Activated naive CD4-positive, alpha-beta T cell (primary cell): ENCODE measurements around the gene RDH8.
A peak's percentile ranks its signal among the peaks of the same experiment; 100 is the strongest.
"Not testable (repeated sequence)": the region's sequence is repeated elsewhere in the genome, so short reads cannot be mapped to it uniquely, and the experiment has no call there.

Experiments
- DNase-seq, 4 experiments: peaks; one replicate each; lab custom pipeline; 2025; lab: John Stamatoyannopoulos, UW

RDH8 gene

GRCh38 chr19:10005632-10006334, 7.5 kb upstream of the RDH8 start:
- DNase-seq: no peak

- no peak for DNase-seq
Measured at GRCh38 chr19:10006335-10006708, 7.0 kb upstream of the RDH8 start.

DNA sequence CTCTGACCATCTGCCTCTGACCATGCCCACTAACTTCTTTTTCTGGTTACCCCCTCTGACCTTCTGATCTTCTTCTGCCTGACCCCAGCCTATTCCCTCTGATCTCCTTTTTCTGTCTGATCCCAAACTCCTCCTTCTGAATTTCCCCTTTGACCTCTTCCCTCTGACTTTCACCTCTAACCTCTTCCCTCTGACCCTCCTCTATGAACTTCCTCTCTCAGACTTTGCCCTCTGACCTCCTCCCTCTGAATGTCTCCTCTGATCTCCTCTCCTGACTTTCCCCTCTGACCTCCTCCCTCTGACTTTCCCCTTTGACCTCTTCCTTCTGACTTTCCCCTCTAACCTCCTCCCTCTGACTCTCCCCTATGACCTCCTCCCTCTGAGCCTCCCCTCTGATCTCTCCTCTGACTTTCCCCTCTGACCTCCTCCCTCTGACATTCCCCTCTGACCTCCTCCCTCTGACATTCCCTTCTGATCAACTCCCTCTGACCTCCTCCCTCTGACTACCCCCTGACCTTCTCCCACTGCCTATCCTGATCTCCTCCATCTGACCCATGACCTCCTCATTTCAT, 6.4 kb upstream of the RDH8 start:
- no peak for DNase-seq

DNA sequence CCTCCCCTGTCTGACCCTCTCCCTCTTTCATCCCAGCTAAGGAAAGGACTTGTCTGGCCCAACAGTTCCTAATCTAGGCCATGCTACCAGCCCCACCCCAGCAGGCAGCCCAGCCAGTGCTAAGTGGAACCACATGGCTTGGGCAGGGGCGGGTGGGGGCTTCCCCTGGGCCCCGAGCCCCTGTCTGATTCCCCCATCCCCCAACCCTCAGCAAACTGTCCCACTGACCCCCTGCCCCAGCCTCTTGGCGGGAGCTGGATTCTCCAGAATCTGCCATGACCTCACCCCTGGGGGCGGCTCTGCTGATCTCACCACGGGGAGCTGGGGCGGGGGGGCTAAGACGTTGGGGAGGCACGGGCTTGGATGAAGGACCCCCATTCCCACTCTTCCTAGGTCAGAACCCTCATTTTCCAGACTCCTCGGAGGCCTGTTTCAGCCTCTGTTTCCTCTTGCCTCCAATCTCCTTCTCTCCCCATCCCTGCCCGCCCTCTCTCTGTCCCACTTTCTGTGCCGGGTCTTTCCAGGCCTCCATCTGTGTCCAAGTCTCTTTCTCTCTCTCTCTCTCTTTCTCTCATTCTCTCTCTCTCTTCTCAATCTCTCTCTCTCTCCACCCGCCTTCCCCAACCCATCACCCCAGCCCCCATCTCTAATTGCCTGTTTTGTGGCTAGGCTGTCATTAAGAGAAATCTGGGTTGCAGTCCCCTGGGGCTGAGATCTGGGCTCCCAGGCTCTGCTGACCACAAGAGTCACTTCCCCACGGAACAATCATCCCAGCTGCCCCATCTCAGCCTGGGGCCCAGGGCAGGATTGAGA, 5.7 kb upstream of the RDH8 start:
- no peak for DNase-seq

- no peak for DNase-seq
Measured at GRCh38 chr19:10008184-10008765, 5.0 kb upstream of the RDH8 start.

- DNase-seq: no peak
Measured at GRCh38 chr19:10009714-10010224, 3.5 kb upstream of the RDH8 start.

GRCh38 chr19:10010247-10010691, 3.0 kb upstream of the RDH8 start, which contains the start of gene COL5A3:
COL5A3 (minus strand) TSS chr19:10010504; CDS start chr19:10010385, 119 bp downstream.
- no peak for DNase-seq

DNA sequence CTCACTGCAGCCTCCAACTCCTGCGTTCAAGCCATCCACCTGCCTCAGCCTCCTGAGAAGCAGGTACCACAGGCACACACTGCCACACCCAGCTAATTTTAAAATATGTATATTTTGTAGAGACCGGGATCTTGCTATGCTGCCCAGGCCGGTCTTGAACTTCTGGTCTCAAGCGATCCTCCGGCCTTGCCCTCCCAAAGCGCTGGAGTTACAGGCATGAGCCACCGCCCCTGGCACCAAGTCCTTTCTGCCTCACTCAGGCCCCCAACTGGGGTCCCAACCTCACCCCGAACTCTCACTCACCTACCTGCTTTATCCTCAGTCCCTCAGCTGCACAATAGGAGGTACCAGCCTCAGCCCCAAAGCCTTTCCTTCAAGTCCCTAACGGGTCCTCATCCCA, 2.3 kb upstream of the RDH8 start:
- no peak for DNase-seq

DNA sequence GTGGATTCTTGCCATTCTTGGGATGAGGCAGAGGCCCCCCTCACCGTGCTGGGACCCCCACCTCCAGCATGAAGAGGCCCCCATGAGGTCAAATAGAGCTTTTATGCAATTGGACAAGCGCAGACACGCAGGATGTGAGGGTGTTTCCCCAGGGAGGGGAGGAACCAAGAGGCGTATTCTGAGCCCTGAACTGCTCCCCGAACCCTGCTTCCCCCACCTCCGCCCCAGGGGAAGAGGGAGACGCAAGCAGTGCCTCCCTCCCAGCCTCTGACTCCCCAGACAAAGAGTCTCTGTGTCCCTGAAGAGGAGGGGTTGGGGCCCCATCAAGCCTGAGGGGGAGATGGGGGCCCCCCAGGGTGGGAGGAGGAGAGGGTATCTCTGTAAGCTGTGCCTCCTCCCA, 1.3 kb upstream of the RDH8 start:
- peak in 1 of 4 experiments; percentile 1 for DNase-seq

DNA sequence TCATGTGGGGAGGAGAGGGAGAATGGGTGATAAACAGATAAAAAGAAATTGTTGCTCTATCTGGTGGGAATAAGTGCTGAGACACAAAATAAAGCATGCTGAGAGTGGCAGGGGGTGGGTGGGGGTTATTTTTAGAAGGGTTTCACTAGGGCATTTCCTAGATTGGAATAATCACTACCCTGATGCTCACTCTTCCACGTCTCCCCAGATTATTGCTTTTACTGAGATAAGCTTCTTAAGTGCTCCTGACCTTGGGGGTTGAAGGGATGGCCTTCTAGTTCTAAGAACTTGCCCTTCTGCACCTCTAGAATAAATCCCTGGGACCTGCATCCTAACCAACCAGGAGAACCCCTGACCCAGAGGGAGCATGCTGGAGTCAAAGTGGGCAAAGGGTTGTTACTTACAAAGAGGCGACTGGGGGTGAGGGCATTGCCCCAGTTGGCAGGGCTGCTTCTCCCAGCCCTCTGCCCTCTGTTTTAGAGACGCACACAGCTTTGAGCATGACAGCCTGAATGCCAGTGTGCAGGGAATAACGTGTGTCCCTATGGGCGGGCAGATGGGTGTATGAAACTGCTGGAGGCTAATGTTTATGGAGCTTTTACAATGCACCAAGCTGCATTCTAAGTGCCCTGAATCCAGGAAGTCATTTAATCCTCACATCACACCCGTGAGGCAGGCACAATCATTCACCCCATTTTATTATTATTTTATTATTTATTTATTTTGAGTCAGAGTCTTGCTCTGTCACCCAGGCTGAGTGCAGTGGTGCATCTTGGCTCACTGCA, 743 bp downstream of the RDH8 start:
- DNase-seq: no peak

DNA sequence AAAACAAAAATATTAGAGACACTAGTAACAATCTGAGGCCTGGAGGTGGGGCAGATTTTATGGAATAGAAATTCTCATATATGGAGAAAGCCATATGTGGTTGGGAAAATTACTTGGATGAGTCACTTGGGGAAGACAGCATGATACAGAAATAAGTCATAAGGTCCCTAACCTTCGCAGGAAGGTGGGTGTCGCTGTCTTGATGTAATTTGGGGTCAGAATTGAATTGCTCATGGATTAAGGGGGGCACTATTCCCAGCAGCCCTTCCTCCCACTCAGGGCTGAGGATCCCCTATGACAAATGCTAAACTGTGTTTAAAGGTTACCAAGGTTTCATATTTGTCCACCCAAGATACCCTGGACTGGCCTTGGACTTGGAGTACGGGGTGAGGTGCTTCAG, 5.0 kb downstream of the RDH8 start:
- DNase-seq: no peak

GRCh38 chr19:10018786-10019185, 5.5 kb downstream of the RDH8 start:
- DNase-seq: no peak

DNA sequence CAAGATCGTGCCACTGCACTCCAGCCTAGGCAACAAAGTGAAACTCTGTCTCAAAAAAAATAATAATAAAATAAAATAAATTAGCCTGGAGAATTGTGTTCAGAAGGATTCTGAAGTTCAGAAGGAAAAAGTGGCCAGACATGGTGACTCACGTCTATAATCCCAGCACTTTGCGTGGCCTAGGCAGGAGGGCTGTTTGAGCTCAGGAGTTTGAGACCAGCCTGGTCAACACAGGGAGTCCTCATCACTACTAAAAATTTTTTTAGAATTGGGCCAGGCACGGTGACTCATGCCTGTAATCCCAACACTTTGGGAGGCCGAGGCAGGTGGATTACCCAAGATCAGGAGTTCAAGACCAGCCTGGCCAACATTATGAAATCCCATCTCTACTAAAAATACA, 6.0 kb downstream of the RDH8 start:
- no peak for DNase-seq

GRCh38 chr19:10020851-10021250, 7.6 kb downstream of the RDH8 start:
- no peak for DNase-seq

DNA sequence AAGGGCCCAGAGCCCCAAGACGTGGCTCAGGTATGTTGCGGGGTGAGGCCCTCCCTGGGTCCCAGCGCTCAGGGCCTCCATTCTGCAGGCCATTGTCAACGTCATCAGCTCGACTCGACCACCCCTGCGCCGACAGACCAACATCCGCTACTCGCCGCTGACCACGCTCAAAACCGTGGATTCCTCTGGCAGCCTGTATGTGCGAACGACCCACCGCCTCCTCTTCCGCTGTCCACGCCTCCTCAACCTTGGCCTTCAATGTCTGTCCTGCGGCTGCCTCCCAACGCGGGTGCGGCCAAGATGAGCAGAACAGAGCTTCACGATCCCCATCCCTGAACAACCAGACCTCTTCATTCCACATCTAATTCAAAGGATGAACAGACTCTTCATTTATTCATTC, 8.2 kb downstream of the RDH8 start:
- DNase-seq: no peak

- DNase-seq: no peak
Measured at GRCh38 chr19:10021863-10022262, 8.6 kb downstream of the RDH8 start.

- DNase-seq: not testable (repeated sequence)
Measured at GRCh38 chr19:10023096-10023495, 9.8 kb downstream of the RDH8 start.

DNA sequence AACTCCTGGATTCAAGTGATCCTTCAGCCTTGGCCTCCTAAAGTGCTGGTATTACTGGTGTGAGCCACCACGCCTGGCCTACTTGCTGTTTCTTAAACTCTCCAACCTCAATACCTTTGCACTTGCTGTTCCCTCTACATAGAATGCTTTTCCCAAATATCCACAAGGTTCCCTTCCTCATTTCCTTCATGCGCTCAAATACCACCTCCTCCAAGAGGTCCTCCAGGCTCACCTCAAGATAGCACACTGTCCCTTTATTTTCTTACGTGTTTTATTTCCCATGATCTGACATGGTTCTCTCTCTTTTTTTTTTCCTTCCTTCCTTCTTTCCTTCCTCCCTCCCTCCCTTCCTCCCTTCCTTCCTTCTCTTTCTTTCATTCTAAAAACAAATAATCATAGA, 13.5 kb downstream of the RDH8 start:
- DNase-seq: no peak

GRCh38 chr19:10027158-10027997, 14.1 kb downstream of the RDH8 start:
- DNase-seq: peak; percentile 37 to 64 (median 52)

GRCh38 chr19:10033614-10034013, 20.3 kb downstream of the RDH8 start:
- no peak for DNase-seq

DNA sequence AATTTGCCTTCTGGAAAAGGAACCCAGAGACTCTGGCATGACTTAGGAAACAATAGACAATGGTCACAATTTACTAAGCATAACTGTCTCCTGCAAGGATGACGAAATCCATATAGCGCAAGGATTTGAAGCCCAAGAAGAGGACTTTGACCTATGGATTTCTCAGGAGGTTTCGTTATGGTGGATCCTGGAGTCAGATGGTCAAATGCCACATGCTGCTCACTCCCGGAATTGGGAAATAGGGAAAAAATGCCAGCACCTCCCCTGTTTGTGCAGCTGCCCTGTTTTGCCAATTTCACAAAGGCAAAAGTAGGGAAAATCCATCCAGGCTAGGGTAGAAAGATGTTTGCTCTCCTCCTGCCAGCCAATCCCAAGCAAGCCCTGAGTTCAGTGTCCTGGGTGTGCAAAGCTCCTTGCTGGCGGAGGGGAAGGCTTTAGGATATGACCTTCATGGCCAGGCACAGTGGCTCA, 23.4 kb downstream of the RDH8 start:
- DNase-seq: no peak
